GM12878 (cell line): ENCODE data around the gene ATRNL1. TPM values are rescaled to one million over a fixed set of nuclear protein-coding genes. Genes with fewer than 3 reads are reported as not detected.
A peak's percentile ranks its signal among the peaks of the same experiment; 100 is the strongest.
"Not testable (repeated sequence)": the region's sequence is repeated elsewhere in the genome, so short reads cannot be mapped to it uniquely, and the experiment has no call there.

ENCODE experiments used
- ATAC-seq: fragments of 200-7000 bp; cut with Tn5 transposase; 3 replicates; pipeline ENCODE4 v1.9.1; 2020; ENCODE audit warnings: mild to moderate bottlenecking, moderate library complexity
- BruUV-seq: library from RNA; stranded (reverse); fragments of 400-500 nt; replicated peaks from 2 replicates; lab custom pipeline; 2021; lab: Mats Ljungman, UMichigan
- CTCF ChIA-PET: fragments of 300-600 bp; sonication (Branson Sonifier 250); formaldehyde crosslinking; extraction: SDS; loops from one replicate; lab custom pipeline; 2021; ENCODE audit warnings: inconsistent platforms; lab: Yijun Ruan, JAX
- POLR2A ChIA-PET: fragments of 350-600 bp; formaldehyde crosslinking; extraction: SDS; loops from one replicate; lab custom pipeline; 2021; ENCODE audit warnings: inconsistent platforms; lab: Charles Lee
- RAD21 ChIA-PET: fragments of 300-600 bp; sonication (Branson Sonifier 250); formaldehyde crosslinking; loops from one replicate; lab custom pipeline; 2023; ENCODE audit warnings: antibody characterized with exemption; ENCODE audit not compliant: unreplicated experiment; lab: Charles Lee
- SMC1A ChIA-PET: fragments of 300-600 bp; sonication (Branson Sonifier 250); formaldehyde crosslinking; loops from one replicate; lab custom pipeline; 2023; ENCODE audit not compliant: unreplicated experiment, uncharacterized antibody; lab: Charles Lee
- DNase-seq: peaks from one replicate; pipeline ENCODE4 v3.0.0-alpha.2; 2011; ENCODE audit warnings: low read depth, low spot score
- FAIRE-seq: peaks from 3 replicates; lab custom pipeline; 2011; peaks lifted over from hg19 to GRCh38; lab: Jason Lieb, UNC
- H2AFZ ChIP-seq: 2 replicates; pipeline ENCODE4 v1.6.0; 2011; ENCODE audit warnings: low read depth, low read length, control low read depth; ENCODE audit not compliant: control insufficient read depth
- H3K27ac ChIP-seq: 2 replicates; pipeline ENCODE4 v1.5.1; 2011; ENCODE audit warnings: control low read depth; ENCODE audit not compliant: control insufficient read depth, insufficient read depth
- H3K27me3 ChIP-seq, 2 experiments: replicated peaks in 1 of 2; 2 replicates each; pipeline versions ENCODE4 v1.6.0 to v1.6.1; 2011; ENCODE audit warnings: low read length in 1 of 2; ENCODE audit not compliant: control insufficient read depth in 2 of 2, insufficient read depth in 2 of 2
- H3K36me3 ChIP-seq, 2 experiments: 2 replicates each; pipeline ENCODE4 v1.5.1; 2011; ENCODE audit warnings: low read length in 1 of 2; ENCODE audit not compliant: control insufficient read depth in 2 of 2, insufficient read depth in 2 of 2
- H3K4me1 ChIP-seq: 2 replicates; pipeline ENCODE4 v1.6.1; 2011; ENCODE audit warnings: mild to moderate bottlenecking, low read length, moderate library complexity, mixed read lengths; ENCODE audit not compliant: control insufficient read depth, insufficient read depth
- H3K4me2 ChIP-seq: 2 replicates; pipeline ENCODE4 v1.6.0; 2011; ENCODE audit warnings: control low read depth; ENCODE audit not compliant: control insufficient read depth, insufficient read depth
- H3K4me3 ChIP-seq: fragments of 200-600 bp; sonication (generic); 2 replicates; pipeline ENCODE4 v1.5.1; 2016
- H3K79me2 ChIP-seq: 2 replicates; pipeline ENCODE4 v1.6.0; 2011; ENCODE audit warnings: low read length; ENCODE audit not compliant: control insufficient read depth, insufficient read depth
- H3K9ac ChIP-seq: 2 replicates; pipeline ENCODE4 v1.8.0; 2011; ENCODE audit warnings: low read length, control low read depth, mixed read lengths; ENCODE audit not compliant: control insufficient read depth, insufficient read depth
- H3K9me3 ChIP-seq: replicated peaks from 3 replicates; pipeline ENCODE4 v1.5.1; 2011; ENCODE audit warnings: mild to moderate bottlenecking, low read length; ENCODE audit not compliant: control insufficient read depth, insufficient read depth
- H4K20me1 ChIP-seq: 2 replicates; pipeline ENCODE4 v1.6.0; 2011; ENCODE audit not compliant: control insufficient read depth, insufficient read depth
- WGBS: methylation state at CpG from one replicate; pipeline ENCODE4 v1.1.6; 2016; ENCODE audit warnings: low lambda C conversion rate; ENCODE audit not compliant: insufficient replicate concordance, insufficient coverage; ENCODE audit errors: missing lambda C conversion rate; 5-methylcytosine and 5-hydroxymethylcytosine counted together
- in situ Hi-C: fragments of 300-500 bp; cut with MboI; formaldehyde crosslinking; loops from 9 replicates; pipeline ENCODE4 v1.14.3; 2018; ENCODE audit warnings: mixed read lengths
- intact Hi-C: fragments of 100-400 bp; cut with micrococcal nuclease; formaldehyde crosslinking; loops from one replicate; pipeline ENCODE4 v1.14.2; 2022; ENCODE audit not compliant: unreplicated experiment
- polyA plus RNA-seq, 11 experiments: library from polyadenylated mRNA; depleted of rRNA in 4 of 11; unstranded in 6 of 11; stranded (reverse) in 5 of 11; fragments of >200 nt; fragmentation: Nextera tagmentation in 4 of 11; fragmentation: Illumina TruSeq in 1 of 11; extraction: Ambion mirVana in 4 of 11; extraction: Trizol in 1 of 11; gene quantifications; 1 replicate in 1 of 11; 2 replicates in 10 of 11; pipeline versions ENCODE4 v1.2.1 to v1.2.3, GENCODE V29; 2011 to 2016; ENCODE audit warnings: inconsistent platforms in 2 of 11, missing spikeins in 2 of 11, low read depth in 1 of 11
- total RNA-seq, 4 experiments: library from RNA; depleted of rRNA in 3 of 4; stranded (reverse); fragments of >200 nt in 3 of 4; fragmentation: Illumina TruSeq in 1 of 4; extraction: Trizol in 1 of 4; gene quantifications; 2 replicates each; pipeline versions ENCODE4 v1.2.1 to v1.2.3, GENCODE V29; 2013 to 2021
- TF ChIP-seq, protein P1 (sequence below): IDR thresholded peaks from 2 replicates; pipeline ENCODE4 v1.6.1; 2012; ENCODE audit warnings: improper control_type of control experiment, low read depth, low read length; ENCODE audit not compliant: insufficient replicate concordance

Gene ATRNL1
- total and polyA plus RNA-seq, 10 of the 15 experiments (the other 5 are each of a cell fraction or from before 2014, with no cell fraction given) = 0.03 to 1.4 (median 0.34) TPM

DNA sequence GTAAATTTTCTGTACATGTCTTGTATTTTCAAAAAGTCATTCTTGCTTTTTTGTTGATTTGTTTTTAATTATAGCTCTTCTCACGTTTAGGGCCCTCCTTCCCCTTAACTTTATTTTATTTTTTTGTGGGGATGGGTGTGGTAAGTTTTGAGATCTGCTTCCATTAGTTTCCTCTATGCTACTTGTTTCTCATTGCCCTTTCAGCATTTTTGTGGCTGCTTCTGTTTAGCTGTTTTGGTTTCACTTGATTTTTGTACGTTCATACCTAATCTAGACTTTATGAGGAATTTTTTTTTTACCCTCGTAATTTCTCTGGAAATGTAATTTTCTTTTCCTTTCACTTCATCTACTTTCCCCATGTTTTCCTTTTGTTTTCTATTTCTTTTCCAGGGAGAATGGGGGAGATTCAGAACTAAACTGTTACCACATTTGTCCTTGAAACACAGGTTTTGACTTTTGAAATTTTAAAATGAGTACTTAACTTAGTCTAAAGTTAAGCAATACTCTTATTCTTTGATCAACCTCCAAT is 80.8 kb downstream of the ATRNL1 start (continued):
- TF ChIP-seq, protein P1, sequence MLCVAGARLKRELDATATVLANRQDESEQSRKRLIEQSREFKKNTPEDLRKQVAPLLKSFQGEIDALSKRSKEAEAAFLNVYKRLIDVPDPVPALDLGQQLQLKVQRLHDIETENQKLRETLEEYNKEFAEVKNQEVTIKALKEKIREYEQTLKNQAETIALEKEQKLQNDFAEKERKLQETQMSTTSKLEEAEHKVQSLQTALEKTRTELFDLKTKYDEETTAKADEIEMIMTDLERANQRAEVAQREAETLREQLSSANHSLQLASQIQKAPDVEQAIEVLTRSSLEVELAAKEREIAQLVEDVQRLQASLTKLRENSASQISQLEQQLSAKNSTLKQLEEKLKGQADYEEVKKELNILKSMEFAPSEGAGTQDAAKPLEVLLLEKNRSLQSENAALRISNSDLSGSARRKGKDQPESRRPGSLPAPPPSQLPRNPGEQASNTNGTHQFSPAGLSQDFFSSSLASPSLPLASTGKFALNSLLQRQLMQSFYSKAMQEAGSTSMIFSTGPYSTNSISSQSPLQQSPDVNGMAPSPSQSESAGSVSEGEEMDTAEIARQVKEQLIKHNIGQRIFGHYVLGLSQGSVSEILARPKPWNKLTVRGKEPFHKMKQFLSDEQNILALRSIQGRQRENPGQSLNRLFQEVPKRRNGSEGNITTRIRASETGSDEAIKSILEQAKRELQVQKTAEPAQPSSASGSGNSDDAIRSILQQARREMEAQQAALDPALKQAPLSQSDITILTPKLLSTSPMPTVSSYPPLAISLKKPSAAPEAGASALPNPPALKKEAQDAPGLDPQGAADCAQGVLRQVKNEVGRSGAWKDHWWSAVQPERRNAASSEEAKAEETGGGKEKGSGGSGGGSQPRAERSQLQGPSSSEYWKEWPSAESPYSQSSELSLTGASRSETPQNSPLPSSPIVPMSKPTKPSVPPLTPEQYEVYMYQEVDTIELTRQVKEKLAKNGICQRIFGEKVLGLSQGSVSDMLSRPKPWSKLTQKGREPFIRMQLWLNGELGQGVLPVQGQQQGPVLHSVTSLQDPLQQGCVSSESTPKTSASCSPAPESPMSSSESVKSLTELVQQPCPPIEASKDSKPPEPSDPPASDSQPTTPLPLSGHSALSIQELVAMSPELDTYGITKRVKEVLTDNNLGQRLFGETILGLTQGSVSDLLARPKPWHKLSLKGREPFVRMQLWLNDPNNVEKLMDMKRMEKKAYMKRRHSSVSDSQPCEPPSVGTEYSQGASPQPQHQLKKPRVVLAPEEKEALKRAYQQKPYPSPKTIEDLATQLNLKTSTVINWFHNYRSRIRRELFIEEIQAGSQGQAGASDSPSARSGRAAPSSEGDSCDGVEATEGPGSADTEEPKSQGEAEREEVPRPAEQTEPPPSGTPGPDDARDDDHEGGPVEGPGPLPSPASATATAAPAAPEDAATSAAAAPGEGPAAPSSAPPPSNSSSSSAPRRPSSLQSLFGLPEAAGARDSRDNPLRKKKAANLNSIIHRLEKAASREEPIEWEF = no peak
- TF ChIP-seq, all 136 proteins: peak for 0

DNA sequence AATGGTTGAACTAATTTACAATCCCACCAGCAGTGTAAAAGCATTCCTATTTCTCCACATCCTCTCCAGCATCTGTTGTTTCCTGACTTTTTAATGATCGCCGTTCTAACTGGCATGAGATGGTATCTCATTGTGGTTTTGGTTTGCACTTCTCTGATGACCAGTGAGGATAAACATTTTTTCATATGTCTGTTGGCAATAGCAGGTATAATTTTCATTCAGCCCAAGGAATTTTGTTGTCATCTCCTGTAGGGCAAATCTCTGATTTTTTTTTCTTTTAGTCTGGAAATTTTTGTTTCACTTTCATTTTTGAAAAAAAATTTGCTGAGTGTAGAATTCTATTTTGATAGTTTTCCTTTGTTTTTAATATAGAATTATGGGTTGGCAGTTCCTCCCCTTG is 114.1 kb downstream of the ATRNL1 start:
- H3K27me3 ChIP-seq, H3K27ac ChIP-seq, H3K79me2 ChIP-seq, FAIRE-seq, H3K4me1 ChIP-seq, H3K9ac ChIP-seq, H3K9me3 ChIP-seq, ATAC-seq, DNase-seq, intact Hi-C loops, H3K4me3 ChIP-seq, BruUV-seq, RAD21 ChIA-PET, H3K36me3 ChIP-seq, POLR2A ChIA-PET, H4K20me1 ChIP-seq, in situ Hi-C loops, SMC1A ChIA-PET: not testable (repeated sequence)
- Histone ChIP-seq H2AFZ (peak overlapping the region; percentile 60), H3K4me2 (0 out of 2 replicates have a peak overlapping the region, but pooled peaks have one; percentile 17)
- WGBS = 10% methylated on average over 2 of the region's 2 CpGs
- CTCF ChIA-PET = interaction anchor here (0.8 kb wide), 1 partner anchor 36 kb away, joined by 4 read pairs; no protein-coding TSS in a partner anchor
